ENCODE measurements around the gene SBF1. TPM values are rescaled to one million over a fixed set of nuclear protein-coding genes. Genes with fewer than 3 reads are reported as not detected.
A peak's percentile ranks its signal among the peaks of the same experiment; 100 is the strongest.

Gene SBF1
- total and polyA plus RNA-seq, 2 of the 13 experiments (the other 11 are each of a cell fraction or from before 2014, with no cell fraction given), result 31.7 to 40.9 TPM

- Histone ChIP-seq H2AFZ (ENCODE audit: low read length) (no peak overlapping the region), H4K20me1 (ENCODE audit: insufficient read depth, low read length) (peaks cover 27% of the 10 kb centered on the region; the same call in 1 of the 2 replicates), H3K4me3 (replicated peaks in 1 of 3; ENCODE audit: insufficient read depth in 1 of 3, low read depth in 2 of 3, low read length in 3 of 3) (no peak overlapping the region), H3K9me3 (ENCODE audit: low read length) (no peaks in the 10 kb centered on the region), H3K9ac (ENCODE audit: insufficient read depth, low read depth, low read length) (no peak overlapping the region), H3K4me1 (ENCODE audit: insufficient read depth, low read length) (peaks cover 75% of the 10 kb centered on the region), H3K79me2 (ENCODE audit: insufficient read depth, low read length) (peaks cover 46% of the 10 kb centered on the region), H3K27ac (ENCODE audit: extremely low read length, insufficient read depth, low read length) (no peak overlapping the region), H3K4me2 (ENCODE audit: low read depth, low read length) (no peak overlapping the region), H3K27me3 (ENCODE audit: control insufficient read depth in 1 of 2, insufficient read depth in 2 of 2, low read length in 2 of 2) (no peaks in the 10 kb centered on the region), H3K36me3 (replicated peaks in 1 of 2; ENCODE audit: control insufficient read depth in 1 of 2, insufficient read depth in 2 of 2, low read length in 2 of 2) (peaks cover 21 to 41% of the 10 kb centered on the region in 2 experiments)
- BruUV-seq (replicated peaks), result no TSS peak
- in situ Hi-C loops (cut with HindIII; ENCODE audit: extremely low pct_ligation_motif_present, low pct_unique_long_range_greater_than_20kb) (no loop called here), intact Hi-C loops (cut with micrococcal nuclease; ENCODE audit: unreplicated experiment) (no loop called here)
- ChIA-PET CTCF (ENCODE audit: low intra/inter-chr PET ratio, low total read pairs) (no interaction called here), POLR2A (interaction anchor here (2.1 kb wide), 1 partner anchor 15 kb away, joined by 7 read pairs; no protein-coding TSS in a partner anchor)
- FAIRE-seq (no peak), ATAC-seq (no peak), DNase-seq (ENCODE audit: low spot score) (no peak)
- TF ChIP-seq PLSCR1 (CRISPR knock-in tag; IDR thresholded peaks at IDR 0.05; ENCODE audit: borderline replicate concordance) (no peak), HHEX (CRISPR knock-in tag; IDR thresholded peaks at IDR 0.05) (no peak), ZNF121 (CRISPR knock-in tag; IDR thresholded peaks at IDR 0.05) (peak; percentile 83)
- WGBS (ENCODE audit: low lambda C conversion rate), result 100% methylated on average over 5 of the region's 5 CpGs
Observed at GRCh38 chr22:50400931-50401330, 73.9 kb downstream of the SBF1 start.

GRCh38 chr22:50400406-50400805 lies 74.4 kb downstream of the SBF1 start:
- no peak overlapping the region for H3K9ac ChIP-seq (ENCODE audit: insufficient read depth, low read depth, low read length)
- TSS peak; percentile 25 for BruUV-seq (replicated peaks)
- no peak for DNase-seq (ENCODE audit: low spot score)
- H3K27ac ChIP-seq (ENCODE audit: extremely low read length, insufficient read depth, low read length), result no peak overlapping the region
- peaks cover 27% of the 10 kb centered on the region; the same call in 1 of the 2 replicates for H4K20me1 ChIP-seq (ENCODE audit: insufficient read depth, low read length)
- peaks cover 21 to 43% of the 10 kb centered on the region in 2 experiments for H3K36me3 ChIP-seq (replicated peaks in 1 of 2; ENCODE audit: control insufficient read depth in 1 of 2, insufficient read depth in 2 of 2, low read length in 2 of 2)
- H3K4me2 ChIP-seq (ENCODE audit: low read depth, low read length), result no peak overlapping the region
- H3K4me1 ChIP-seq (ENCODE audit: insufficient read depth, low read length), result peaks cover 80% of the 10 kb centered on the region
- ATAC-seq, result no peak
- intact Hi-C loops (cut with micrococcal nuclease; ENCODE audit: unreplicated experiment), result no loop called here
- no peak for FAIRE-seq
- ChIA-PET POLR2A (interaction anchor here (2.1 kb wide), 1 partner anchor 14 kb away, joined by 7 read pairs; no protein-coding TSS in a partner anchor), CTCF (ENCODE audit: low intra/inter-chr PET ratio, low total read pairs) (no interaction called here)
- peaks cover 46% of the 10 kb centered on the region for H3K79me2 ChIP-seq (ENCODE audit: insufficient read depth, low read length)
- in situ Hi-C loops (cut with HindIII; ENCODE audit: extremely low pct_ligation_motif_present, low pct_unique_long_range_greater_than_20kb), result no loop called here
- H3K4me3 ChIP-seq (replicated peaks in 1 of 3; ENCODE audit: insufficient read depth in 1 of 3, low read depth in 2 of 3, low read length in 3 of 3), result no peak overlapping the region
- H3K9me3 ChIP-seq (ENCODE audit: low read length), result no peaks in the 10 kb centered on the region
- H2AFZ ChIP-seq (ENCODE audit: low read length), result no peak overlapping the region
- H3K27me3 ChIP-seq (ENCODE audit: control insufficient read depth in 1 of 2, insufficient read depth in 2 of 2, low read length in 2 of 2), result no peaks in the 10 kb centered on the region
- WGBS (ENCODE audit: low lambda C conversion rate), result 78% methylated on average over 4 of the region's 4 CpGs
- TF ChIP-seq FOXK2 (IDR thresholded peaks at IDR 0.05) (no peak), MYPOP (CRISPR knock-in tag; IDR thresholded peaks at IDR 0.05) (no peak), POGK (CRISPR knock-in tag; conservative IDR thresholded peaks at IDR 0.05) (no peak), ELF3 (CRISPR knock-in tag; IDR thresholded peaks at IDR 0.05) (no peak), TEAD2 (CRISPR knock-in tag; IDR thresholded peaks at IDR 0.05) (no peak), ZNF570 (CRISPR knock-in tag; IDR thresholded peaks at IDR 0.05; ENCODE audit: borderline replicate concordance) (no peak), PRMT3 (CRISPR knock-in tag; IDR thresholded peaks at IDR 0.05; ENCODE audit: borderline replicate concordance, low read depth) (no peak), MIER3 (CRISPR knock-in tag; IDR thresholded peaks at IDR 0.05; ENCODE audit: borderline replicate concordance) (no peak), KAT7 (CRISPR knock-in tag; IDR thresholded peaks at IDR 0.05; ENCODE audit: borderline replicate concordance) (no peak), HDAC6 (IDR thresholded peaks at IDR 0.05; ENCODE audit: low read depth, low read length) (no peak), ZNF337 (CRISPR knock-in tag; IDR thresholded peaks at IDR 0.05; ENCODE audit: borderline replicate concordance, low read depth) (no peak), SMC3 (IDR thresholded peaks at IDR 0.05; ENCODE audit: low read length) (no peak)

Measured in HepG2 (cell line).